Thoracic aorta (tissue), 2 donors: Measurements from ENCODE around the gene DUOXA1. TPM values are rescaled to one million over a fixed set of nuclear protein-coding genes. Genes with fewer than 3 reads are reported as not detected.
"Not testable (repeated sequence)": the region's sequence is repeated elsewhere in the genome, so short reads cannot be mapped to it uniquely, and the experiment has no call there.

Experiments
- ATAC-seq: fragments of 150-250 bp; one replicate; pipeline ENCODE4 v1.8.0; 2017; ENCODE audit warnings: low read depth; ENCODE audit not compliant: insufficient number of reproducible peaks, low FRiP score
- DNase-seq: peaks from one replicate; pipeline ENCODE4 v3.0.0-alpha.2; 2020; ENCODE audit warnings: low spot score
- H3K27ac ChIP-seq, 2 donors: fragments of 200-600 bp; sonication (generic); 1 replicate in 1 of 2; 2 replicates in 1 of 2; pipeline ENCODE4 v1.5.1; 2016; ENCODE audit warnings: mild to moderate bottlenecking in 2 of 2, moderate library complexity in 2 of 2
- H3K27me3 ChIP-seq: fragments of 200-600 bp; sonication (generic); replicated peaks from 2 replicates; pipeline ENCODE4 v1.6.0; 2016; ENCODE audit warnings: mild to moderate bottlenecking; ENCODE audit not compliant: insufficient read depth
- H3K36me3 ChIP-seq: fragments of 200-600 bp; sonication (generic); one replicate; pipeline ENCODE4 v1.5.1; 2016
- H3K4me1 ChIP-seq, 2 donors: fragments of 200-600 bp; sonication (generic); 1 replicate in 1 of 2; 2 replicates in 1 of 2; pipeline versions ENCODE4 v1.5.1 to v1.6.0; 2016; ENCODE audit warnings: low read depth in 2 of 2, mild to moderate bottlenecking in 1 of 2; ENCODE audit not compliant: control insufficient read depth in 1 of 2
- H3K4me3 ChIP-seq: fragments of 200-600 bp; sonication (generic); 2 replicates; pipeline ENCODE4 v1.5.1; 2016; ENCODE audit warnings: mild to moderate bottlenecking
- H3K9me3 ChIP-seq: fragments of 200-600 bp; sonication (generic); 2 replicates; pipeline ENCODE4 v1.5.1; 2016
- CTCF ChIP-seq: fragments of 200-600 bp; sonication (generic); IDR thresholded peaks from one replicate; pipeline ENCODE4 v1.5.1; 2019; ENCODE audit warnings: antibody characterized with exemption
- total RNA-seq, 2 donors: library from RNA; depleted of rRNA; stranded (reverse); fragments of >200 nt; gene quantifications; one replicate each; pipeline versions ENCODE4 v1.1.0 to v1.2.3, GENCODE V29; 2016

The DUOXA1 gene
- total RNA-seq, 2 donors from 2014 or later, result 6.8 TPM; not detected in 1

DNA sequence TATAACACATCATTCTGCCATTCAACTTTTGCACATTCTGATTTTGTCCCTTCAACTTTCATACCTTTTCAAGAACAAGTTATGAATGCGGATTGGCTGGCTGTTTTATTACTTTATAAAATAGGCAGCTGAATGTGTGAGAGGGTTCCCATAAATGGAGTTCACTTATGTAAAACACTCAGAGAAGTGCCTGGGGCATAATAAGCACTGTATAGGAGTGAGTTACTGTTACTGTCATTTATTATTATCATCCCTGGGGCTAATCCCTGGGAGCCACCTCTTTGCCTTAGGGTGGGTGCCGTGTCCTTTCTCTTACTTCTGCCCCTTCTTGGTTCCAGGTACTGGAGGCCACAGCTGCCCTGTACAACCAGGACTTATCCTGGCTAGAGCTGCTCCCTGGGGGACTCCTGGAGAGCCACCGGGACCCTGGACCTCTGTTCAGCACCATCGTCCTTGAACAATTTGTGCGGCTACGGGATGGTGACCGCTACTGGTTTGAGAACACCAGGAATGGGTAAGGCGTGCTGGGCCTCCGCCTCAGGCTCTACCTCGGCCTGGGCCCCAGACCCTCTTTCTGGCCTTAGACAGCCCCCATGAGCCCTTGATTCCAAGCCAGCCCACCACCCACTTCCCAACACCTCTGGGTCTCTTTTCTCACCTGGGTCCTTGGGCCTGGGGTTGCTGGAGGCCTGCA lies 11.0 kb upstream of the DUOXA1 start:
- Histone ChIP-seq H3K27me3 (peaks cover 10% of the 10 kb centered on the region), H3K4me1 (no peaks in the 10 kb centered on the region), H3K27ac (no peak overlapping the region), H3K4me3 (no peak overlapping the region), H3K36me3 (no peaks in the 10 kb centered on the region), H3K9me3 (no peaks in the 10 kb centered on the region)
- no peak for TF ChIP-seq CTCF
- DNase-seq (no peak), ATAC-seq (no peak)

- peaks cover 10% of the 10 kb centered on the region for H3K27me3 ChIP-seq
- no peak for TF ChIP-seq CTCF
- no peaks in the 10 kb centered on the region for H3K36me3 ChIP-seq
- no peak for DNase-seq
- no peak overlapping the region for H3K27ac ChIP-seq
- H3K4me3 ChIP-seq, result no peak overlapping the region
- ATAC-seq, result no peak
- H3K4me1 ChIP-seq, result peaks cover 0 to 7% of the 10 kb centered on the region in 2 donors
- H3K9me3 ChIP-seq, result no peaks in the 10 kb centered on the region
Measured at GRCh38 chr15:45139770-45140169, 10.1 kb upstream of the DUOXA1 start.

DNA sequence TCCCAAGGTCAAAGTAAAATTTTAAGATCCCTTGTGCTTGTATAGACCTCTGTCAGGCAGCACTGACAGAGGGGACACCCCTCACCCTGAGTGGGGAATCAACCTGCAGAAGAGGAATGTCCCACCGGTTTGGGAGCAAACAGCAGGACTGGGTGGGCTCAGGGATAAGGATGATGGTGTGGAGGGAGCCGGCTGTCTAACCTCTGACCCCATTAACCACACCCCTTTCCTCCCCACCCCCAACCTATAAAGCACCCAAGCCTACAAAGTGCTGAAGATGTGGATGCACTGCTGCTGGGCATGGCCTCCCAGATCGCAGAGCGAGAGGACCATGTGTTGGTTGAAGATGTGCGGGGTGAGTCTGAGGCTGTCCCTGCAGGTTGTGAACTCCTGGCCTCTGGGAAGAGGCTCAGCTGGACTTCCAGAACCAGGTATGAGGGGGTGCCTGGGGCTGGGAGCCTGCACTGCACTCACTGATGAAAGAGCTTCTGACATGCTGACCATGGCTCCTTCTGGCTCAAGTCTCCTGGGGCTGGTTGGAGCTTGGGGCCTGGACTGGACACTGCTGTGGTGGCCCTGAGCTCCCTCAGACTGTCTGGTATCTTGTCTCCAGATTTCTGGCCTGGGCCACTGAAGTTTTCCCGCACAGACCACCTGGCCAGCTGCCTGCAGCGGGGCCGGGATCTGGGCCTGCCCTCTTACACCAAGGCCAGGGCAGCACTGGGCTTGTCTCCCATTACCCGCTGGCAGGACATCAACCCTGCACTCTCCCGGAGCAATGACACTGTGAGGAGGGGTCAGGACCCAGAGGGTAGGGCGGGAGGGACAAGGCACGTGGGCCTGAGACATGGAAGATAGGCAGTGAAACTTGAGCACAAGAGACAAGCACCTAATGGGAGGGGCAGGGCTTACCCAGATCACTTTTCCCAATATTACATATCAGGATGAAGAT lies 9.4 kb upstream of the DUOXA1 start:
- Histone ChIP-seq H3K27me3 (peaks cover 10% of the 10 kb centered on the region), H3K4me3 (no peak overlapping the region), H3K27ac (no peak overlapping the region), H3K36me3 (no peaks in the 10 kb centered on the region), H3K4me1 (peaks cover 0 to 7% of the 10 kb centered on the region in 2 donors), H3K9me3 (no peaks in the 10 kb centered on the region)
- DNase-seq (no peak), ATAC-seq (no peak)
- no peak for TF ChIP-seq CTCF

DNA sequence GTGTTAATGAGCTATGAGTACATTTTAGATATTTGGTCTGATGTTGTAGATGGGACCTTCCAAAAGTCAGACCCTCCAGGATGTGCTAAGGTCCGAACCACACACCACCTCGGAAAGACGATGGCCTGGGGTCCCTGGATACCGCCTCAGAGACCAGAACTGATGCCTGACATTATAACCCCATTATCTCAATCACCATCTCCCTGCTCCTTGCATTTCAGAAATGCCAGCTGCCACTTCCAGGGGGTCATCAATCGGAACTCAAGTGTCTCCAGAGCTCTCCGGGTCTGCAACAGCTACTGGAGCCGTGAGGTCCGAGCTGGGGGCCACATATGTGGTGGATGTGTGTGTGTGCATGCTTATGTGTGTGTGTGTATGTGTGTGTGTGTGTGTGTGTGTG lies 8.0 kb upstream of the DUOXA1 start:
- DNase-seq (no peak), ATAC-seq (no peak)
- no peak for TF ChIP-seq CTCF
- peaks cover 0 to 7% of the 10 kb centered on the region in 2 donors for H3K4me1 ChIP-seq
- H3K27ac ChIP-seq, result no peak overlapping the region
- H3K27me3 ChIP-seq, result peaks cover 10% of the 10 kb centered on the region
- no peak overlapping the region for H3K4me3 ChIP-seq
- no peaks in the 10 kb centered on the region for H3K36me3 ChIP-seq
- H3K9me3 ChIP-seq, result no peaks in the 10 kb centered on the region

DNA sequence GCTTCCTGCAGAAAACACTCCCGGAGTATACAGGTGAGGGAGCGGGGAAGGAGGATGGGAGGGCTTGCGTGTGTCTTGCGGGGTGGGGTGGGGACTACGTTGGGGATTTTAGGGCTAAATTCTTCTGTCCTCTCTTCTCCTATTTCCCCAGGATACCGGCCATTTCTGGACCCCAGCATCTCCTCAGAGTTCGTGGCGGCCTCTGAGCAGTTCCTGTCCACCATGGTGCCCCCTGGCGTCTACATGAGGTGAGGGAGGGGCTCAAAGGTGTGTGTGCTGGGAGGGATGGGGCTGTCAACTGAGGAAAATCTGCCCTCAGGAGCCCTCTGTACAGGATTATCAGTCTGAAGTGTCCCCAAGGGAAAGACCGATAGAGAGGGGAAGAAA lies 6.7 kb upstream of the DUOXA1 start:
- Histone ChIP-seq H3K27ac (no peak overlapping the region), H3K9me3 (no peaks in the 10 kb centered on the region), H3K36me3 (no peaks in the 10 kb centered on the region), H3K4me1 (peaks cover 0 to 7% of the 10 kb centered on the region in 2 donors), H3K27me3 (peaks cover 10% of the 10 kb centered on the region), H3K4me3 (no peak overlapping the region)
- DNase-seq (no peak), ATAC-seq (no peak)
- TF ChIP-seq CTCF, result no peak

DNA sequence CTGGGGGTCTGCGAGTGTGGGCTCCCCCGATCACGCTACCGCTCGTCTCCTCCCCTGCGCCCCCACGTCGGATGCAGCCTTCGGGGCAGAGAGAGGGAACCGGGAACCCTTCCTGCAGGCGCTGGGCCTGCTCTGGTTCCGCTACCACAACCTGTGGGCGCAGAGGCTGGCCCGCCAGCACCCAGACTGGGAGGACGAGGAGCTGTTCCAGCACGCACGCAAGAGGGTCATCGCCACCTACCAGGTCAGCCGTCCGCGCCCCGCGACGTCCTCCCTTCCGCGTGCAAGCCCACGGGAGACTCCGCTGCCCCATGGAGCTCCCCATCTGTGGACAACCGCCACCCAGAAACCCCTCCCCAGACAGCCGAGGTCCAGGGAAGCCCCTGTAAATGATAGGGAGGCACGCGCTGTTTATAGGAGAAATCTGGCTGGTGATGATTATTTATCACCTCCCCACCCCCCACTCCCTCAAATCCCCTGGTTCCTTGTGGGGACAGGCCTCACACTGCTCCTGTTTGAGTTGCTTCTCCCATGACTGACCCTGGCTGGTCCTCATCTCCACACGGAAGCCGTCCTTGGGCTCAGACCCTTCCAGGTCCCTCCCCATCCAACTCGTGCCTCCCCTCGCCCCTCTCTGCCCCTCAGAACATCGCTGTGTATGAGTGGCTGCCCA lies 6.2 kb upstream of the DUOXA1 start:
- not testable (repeated sequence) for H3K9me3 ChIP-seq, H3K36me3 ChIP-seq, DNase-seq, H3K4me3 ChIP-seq, H3K27me3 ChIP-seq, H3K27ac ChIP-seq, ATAC-seq, H3K4me1 ChIP-seq
